ENCODE measurements around the gene ATAD5.
"Not testable (repeated sequence)": the region's sequence is repeated elsewhere in the genome, so short reads cannot be mapped to it uniquely, and the experiment has no call there.

Gene ATAD5, protein sequence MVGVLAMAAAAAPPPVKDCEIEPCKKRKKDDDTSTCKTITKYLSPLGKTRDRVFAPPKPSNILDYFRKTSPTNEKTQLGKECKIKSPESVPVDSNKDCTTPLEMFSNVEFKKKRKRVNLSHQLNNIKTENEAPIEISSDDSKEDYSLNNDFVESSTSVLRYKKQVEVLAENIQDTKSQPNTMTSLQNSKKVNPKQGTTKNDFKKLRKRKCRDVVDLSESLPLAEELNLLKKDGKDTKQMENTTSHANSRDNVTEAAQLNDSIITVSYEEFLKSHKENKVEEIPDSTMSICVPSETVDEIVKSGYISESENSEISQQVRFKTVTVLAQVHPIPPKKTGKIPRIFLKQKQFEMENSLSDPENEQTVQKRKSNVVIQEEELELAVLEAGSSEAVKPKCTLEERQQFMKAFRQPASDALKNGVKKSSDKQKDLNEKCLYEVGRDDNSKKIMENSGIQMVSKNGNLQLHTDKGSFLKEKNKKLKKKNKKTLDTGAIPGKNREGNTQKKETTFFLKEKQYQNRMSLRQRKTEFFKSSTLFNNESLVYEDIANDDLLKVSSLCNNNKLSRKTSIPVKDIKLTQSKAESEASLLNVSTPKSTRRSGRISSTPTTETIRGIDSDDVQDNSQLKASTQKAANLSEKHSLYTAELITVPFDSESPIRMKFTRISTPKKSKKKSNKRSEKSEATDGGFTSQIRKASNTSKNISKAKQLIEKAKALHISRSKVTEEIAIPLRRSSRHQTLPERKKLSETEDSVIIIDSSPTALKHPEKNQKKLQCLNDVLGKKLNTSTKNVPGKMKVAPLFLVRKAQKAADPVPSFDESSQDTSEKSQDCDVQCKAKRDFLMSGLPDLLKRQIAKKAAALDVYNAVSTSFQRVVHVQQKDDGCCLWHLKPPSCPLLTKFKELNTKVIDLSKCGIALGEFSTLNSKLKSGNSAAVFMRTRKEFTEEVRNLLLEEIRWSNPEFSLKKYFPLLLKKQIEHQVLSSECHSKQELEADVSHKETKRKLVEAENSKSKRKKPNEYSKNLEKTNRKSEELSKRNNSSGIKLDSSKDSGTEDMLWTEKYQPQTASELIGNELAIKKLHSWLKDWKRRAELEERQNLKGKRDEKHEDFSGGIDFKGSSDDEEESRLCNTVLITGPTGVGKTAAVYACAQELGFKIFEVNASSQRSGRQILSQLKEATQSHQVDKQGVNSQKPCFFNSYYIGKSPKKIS (N-terminal part only)

DNA sequence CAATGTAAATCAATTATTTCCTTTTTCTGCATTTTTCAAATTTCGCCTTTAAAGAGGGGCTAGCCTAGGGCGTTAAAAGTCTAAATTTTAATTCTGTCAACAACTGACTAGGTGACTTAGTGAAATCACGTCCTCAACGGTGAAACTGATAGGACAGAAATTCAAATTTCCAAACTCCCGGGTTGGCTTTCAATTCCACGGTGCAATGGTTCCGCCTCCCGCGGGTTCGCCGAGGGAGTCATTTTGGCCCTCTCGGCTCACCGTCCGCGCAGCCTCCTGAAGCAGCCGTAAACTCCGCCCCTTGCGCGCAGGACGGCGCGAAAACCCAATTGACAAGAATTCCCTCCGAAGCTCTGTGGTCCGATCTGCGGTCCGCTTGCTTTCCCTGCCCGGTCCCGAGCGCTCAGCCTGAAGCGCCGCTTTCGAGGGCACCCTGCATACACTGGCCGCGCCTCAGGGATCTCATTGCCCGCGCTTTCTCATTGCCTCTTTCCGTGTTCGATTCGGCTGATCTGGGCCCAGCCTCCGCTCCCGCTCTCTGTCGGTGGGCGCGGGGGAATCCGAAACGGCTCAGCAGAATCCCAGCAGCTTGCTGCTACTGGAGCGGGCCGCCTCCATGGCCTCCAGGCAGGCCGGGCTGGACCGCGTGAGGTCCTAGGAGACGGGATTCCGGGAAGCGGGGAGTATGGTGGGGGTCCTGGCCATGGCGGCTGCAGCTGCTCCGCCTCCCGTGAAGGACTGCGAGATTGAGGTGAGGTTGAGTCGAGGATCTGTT lies at the start of gene ATAD5:
Gene ATAD5 (plus strand): TSS at position 304 of the 775 bp plus-strand sequence. CDS start 382 bp downstream, at position 686.
- peak; percentile 89 for DNase-seq

DNA sequence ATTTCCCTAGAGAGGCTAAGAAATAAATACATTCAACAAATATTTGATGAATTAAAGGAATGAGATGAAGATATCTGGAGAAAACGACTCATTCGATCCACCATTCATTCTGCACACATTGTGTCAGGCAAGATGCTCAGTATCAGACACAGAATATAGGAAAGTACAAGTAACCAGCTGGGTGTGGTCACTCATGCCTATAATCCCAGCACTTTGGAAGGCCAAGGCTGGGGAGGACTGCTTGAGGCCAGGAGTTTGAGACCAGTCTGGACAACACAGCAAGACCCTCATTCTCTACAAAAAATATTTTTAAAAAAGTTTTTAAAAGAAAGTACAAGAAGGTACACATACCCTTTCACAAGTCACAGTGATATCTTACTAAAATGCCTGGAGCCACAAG lies 49.6 kb upstream of the ATAD5 start:
- DNase-seq = no peak

DNA sequence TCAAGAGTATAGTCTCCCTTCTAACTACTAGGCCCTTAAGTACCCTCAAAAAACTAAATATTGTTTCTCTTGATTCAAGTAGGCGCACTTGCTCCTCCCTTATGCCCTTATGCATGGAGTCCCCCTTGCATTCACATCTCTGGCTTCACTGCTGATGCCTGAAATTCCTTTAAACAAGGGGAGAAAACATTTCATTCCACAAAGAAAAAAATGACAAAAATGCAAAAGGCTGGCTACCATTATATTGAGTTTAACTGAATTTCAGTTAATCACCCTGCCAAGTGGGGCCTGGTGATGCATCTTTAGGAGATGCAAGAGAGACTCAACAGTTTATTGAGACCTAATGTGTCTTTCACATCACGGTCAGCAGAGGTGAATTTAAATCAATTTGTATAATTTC lies 42.8 kb upstream of the ATAD5 start:
- no peak for DNase-seq

DNA sequence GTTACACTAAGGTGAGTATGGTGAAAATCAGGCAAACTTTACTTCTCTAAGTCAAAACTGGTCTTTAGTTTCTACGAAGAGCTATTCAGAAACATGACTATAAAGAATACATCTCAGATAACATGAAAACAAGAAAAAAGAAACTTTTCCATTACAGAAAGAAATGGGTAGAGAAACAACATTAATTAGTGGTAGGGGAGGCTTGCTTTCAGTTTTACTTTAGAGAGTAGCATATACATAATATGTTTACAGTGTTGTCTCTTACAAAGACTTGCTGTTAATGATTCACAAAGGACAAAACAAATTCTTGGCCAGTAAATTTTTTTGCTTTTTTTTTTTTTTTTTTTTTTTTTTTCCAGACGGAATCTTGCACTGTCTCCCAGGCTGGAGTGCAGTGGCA lies 41.5 kb upstream of the ATAD5 start:
- DNase-seq = no peak

DNA sequence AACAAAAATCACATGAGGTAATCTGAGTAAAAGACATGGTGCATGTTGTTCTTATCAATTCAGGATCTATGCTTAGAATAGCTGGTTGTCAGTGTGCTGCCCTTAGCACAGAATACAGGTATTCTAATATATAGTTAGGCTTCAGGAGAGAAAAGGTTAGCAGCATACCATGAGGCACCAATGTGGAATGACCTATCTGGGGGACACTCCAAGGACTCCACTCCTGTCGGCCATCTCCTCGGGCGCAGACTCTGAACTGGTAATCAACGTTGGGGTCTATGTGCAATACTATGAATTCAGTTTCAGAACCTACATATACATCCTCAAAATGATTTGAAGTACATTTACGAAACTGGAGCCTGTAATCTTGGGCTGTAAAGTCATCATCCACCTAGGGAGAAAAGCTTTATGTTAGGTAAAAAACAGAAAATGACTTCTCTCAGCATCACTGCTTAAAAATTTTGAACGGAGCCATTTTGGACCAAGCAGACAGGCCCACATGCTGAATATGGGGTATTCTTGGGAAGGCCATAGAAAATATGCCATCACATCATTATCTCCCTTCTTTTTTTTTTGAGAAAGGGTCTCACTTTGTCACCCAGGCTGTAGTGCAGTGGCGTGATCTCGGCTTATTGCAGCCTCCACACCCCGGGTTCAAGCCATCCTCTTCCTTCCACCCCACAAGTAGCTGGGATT lies 38.3 kb upstream of the ATAD5 start:
- DNase-seq = no peak

DNA sequence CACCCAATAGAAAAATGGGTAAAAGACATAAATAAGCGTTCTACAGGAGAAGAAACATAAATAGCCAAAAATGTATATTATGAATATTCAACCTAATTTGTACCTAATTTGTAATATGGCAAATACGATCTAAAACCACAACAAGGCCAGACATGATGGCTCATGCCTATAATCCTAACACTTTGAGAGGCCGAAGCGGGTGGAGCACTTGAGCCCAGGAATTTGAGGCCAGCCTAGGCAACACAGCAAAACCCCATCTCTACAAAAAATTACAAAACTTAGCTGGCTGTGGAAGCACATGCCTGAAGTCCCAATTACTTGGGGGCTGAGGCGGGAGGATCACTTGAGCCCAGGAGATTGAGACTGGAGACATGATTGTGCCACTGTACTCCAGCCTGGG lies 37.4 kb upstream of the ATAD5 start:
- DNase-seq = no peak

DNA sequence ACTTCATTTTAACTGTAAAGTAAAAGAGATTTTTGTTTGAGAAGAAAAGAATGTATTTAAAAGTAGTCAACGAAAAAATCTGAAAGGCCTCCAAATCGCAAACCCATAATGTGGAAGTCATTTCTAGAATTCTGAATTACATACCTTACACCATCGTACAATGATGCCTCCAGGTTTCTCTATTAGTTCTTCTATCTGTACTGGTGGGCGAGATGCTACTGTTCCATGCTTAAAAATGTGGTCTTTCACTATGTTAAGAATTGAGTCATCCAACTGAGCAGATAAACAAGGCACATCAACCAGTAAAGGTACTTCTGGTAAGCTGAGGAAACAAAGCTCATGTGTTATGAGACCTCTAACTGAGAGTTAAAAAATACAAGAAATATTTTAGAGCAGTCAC lies 35.8 kb upstream of the ATAD5 start:
- no peak for DNase-seq

DNA sequence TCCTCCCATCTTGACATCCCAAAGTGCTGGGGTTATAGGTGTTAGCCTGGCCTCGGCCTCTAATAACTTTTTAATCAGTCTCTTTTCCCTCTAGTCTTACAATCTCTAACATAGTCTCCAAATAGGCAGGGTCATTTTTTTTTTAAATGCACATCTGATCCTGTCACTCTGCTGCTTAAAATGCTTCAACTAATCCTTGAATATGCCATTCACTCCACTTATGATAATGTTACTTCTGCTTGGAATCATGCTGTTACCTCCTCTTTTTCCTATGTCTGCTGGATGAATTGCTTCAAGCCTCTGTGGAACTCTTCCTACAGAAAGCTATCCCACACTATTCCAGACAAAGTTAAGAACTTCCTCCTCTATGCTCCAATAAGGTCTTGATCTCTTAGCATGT lies 30.1 kb upstream of the ATAD5 start:
- no peak for DNase-seq

DNA sequence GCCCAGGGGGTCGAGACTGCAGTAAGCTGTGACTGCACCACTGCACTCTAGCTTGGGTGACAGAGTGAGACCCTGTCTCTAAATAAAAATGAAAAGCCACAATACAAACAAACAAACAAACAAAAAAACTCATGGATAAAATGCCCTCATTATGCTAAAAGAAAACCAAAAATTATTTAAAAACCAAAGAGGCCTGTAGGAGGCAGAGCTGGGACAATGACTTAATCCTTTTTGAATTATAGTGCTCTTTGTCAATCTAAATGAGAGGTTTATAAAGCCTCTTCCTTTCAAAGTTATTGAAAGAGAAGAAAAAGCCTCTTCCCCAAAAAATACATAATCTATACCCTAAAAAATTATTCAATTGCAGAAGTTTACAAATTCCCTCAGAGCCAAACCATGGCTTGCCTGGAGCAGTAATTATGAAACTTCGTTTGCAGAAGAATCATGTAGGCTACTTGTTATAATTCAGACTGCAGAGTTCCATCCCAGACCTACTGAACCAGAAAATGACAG lies 25.8 kb upstream of the ATAD5 start:
- no peak for DNase-seq

DNA sequence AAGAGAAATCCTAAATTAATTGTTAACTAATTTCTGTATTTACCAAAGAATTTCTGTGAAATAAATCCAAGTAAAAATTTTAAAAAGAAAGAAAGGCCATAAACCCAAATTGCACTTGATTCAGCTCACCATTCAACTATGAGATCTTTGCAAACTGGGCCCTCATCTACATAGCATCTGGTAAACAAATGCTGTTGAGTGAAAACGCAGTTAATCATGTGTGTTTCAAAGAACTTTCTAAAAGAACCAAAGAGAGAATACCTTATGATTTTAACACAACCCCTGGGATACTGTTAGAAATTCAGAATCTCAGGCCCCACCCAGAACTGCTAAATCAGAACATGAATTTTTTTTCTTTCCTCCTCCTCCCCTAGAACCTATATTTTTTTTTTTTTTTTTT lies 23.9 kb upstream of the ATAD5 start:
- no peak for DNase-seq

DNA sequence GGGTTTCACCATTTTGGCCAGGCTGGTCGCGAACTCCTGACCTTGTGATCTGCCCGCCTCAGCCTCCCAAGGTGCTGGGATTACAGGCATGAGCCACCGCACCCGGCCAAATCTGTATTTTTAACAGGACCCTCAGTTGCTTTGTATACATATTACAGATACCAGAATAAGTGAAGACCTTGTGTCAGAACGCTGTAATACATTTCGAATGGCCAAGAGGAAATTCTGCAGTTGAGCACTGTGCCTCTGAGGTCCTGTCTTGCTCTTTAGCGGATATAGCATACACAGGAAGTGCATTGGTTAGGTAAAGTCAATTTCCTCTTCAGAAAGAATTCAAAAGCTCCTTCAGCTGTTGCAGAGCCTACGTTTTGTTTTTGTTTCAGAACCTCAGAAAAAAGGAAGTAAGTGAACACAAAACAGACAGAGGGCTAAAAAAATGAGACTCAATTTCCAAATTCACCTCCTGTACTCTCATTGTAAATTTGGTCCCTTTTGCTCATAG lies 22.9 kb upstream of the ATAD5 start:
- no peak for DNase-seq

DNA sequence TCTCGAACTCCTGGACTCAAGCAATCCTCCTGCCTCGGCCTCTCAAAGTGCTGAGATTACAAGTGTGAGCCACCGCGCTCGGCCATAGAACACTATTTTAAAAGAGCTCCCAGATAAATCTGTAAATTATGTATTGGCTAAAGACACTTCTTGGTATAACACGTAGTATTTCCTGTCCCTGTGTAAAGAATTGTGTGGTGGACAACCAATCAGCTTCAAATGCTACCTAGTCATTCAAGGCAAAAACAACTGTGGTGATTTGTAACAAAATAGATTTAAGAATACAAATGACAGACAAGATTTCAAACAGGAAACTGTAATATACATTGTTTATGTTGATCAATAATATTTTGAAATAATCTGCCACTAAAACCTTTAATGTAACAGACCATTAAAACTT lies 21.9 kb upstream of the ATAD5 start:
- no peak for DNase-seq

DNA sequence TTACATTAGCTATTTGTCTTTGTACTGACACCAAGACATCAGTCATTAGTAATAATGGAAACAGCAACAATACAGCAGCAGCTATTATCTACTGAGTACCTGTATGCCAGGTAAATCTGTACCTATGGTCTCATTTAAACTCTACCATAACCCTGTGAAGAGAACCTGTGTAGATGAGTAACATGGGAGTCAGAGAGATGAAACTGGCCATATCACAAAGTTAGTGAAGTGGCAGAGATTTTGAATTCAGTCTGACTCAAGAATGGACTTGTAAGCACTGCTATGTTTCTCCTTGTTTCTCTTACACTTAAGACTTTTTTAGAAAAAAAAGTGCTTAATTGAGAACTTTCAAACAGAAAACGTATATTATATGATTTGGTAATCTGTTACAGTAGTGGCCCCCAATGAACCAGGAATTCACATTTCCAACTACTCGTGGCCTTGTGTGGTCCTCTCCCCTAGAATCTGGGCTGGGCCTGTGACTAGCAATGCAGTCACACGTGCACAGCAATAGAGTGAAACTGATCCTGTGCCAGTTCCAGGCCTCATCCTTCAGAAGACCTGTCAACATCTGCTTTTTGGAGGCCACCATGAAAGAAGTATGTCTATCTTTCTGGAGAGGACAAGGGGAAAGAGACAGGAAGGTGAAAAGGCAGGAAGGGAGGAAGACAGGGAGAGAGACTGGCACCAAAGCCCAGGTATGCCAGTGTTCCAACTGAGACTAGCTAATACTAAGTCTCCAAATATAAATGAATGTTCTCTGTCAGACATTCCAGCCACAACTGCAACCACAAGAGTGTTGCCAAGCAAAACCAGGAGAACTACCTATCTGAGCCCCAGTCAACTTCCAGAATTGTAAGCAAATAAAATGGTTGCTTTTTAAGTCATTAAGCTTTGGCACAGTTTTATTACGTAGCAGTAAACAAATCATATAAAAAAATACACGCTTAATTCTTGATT lies 19.3 kb upstream of the ATAD5 start:
- DNase-seq = no peak

DNA sequence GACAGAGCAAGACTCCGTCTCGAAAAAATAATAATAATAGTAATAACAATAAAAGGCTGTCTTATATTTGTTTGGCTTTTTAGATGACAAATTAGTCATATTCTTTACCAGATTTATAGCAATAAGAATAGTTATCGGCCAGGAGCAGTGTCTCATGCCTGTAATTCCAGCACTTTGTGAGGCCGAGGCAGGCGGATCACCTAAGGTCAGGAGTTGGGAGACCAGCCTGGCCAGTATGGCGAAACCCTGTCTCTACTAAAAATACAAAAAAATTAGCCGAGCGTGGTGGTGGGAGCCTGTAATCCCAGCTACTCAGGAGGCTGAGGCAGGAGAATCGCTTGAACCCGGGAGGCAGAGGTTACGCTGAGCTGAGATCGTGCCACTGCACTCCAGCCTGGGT lies 17.5 kb upstream of the ATAD5 start:
- not testable (repeated sequence) for DNase-seq

DNA sequence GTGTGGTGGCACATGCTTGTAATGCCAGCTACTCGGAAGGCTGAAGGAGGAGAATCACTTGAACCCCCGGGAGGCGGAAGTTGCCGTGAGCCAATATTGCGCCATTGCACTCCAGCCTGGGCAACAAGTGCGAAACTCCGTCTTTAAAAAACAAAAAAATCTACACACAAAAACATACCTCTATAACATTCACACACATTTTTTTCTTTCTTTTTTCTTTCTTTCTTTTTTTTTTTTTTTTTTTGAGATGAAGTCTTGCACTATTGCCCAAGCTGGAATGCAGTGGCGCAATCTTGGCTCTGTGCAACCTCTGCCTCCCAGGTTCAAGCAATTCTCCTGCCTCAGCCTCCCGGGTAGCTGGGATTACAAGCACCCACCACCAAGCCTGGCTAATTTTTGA lies 16.9 kb upstream of the ATAD5 start:
- DNase-seq = not testable (repeated sequence)

DNA sequence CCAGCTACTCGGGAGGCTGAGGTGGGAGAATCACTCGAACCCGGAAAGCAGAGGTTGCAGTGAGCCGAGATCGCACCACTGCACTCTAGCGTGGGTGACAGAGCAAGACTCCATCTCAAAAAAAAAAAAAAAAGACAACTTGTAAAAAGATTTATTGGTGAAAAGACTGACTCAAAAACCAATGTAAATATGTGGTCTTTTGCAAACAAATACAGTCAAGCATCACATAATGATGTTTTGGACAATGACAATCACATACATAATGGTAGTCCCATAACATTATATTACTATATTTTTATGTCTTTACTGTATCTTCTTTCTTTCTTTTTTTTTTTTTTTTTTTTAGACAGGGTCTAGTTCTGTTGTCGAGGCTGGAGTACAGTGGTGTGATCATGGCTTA lies 15.6 kb upstream of the ATAD5 start:
- DNase-seq = no peak

DNA sequence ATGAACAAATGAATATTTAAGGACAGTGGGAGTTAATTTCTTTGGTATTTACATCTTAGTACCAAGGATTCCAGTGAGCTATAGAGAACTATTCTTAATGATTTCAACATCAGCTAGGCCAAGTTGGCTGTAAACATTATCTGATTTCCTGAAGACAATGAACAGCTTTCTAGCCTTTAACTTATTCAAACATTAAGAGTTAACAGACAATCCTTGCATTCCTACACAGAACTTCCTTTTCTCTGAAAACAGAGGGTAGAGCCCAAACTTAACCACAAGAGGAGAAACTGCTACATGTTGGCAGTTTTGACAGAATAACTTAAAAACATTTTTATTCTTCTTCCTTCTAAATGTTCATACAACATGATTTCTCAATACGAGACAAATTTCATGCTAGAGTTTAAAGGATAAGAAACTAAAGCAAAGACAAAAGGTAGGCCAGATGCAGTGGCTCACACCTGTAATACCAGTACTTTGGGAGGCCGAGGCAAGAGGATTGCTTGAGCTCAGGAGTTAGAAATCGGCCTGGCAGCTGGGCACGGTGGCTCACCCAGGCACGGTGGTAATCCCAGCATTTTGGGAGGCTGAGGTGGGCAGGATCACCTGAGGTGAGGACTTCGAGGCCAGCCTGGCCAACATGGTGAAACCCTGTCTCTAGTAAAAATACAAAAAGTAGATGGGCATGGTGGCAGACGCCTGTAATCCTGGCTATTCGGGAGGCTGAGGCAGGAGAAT lies 11.6 kb upstream of the ATAD5 start:
- DNase-seq = no peak

DNA sequence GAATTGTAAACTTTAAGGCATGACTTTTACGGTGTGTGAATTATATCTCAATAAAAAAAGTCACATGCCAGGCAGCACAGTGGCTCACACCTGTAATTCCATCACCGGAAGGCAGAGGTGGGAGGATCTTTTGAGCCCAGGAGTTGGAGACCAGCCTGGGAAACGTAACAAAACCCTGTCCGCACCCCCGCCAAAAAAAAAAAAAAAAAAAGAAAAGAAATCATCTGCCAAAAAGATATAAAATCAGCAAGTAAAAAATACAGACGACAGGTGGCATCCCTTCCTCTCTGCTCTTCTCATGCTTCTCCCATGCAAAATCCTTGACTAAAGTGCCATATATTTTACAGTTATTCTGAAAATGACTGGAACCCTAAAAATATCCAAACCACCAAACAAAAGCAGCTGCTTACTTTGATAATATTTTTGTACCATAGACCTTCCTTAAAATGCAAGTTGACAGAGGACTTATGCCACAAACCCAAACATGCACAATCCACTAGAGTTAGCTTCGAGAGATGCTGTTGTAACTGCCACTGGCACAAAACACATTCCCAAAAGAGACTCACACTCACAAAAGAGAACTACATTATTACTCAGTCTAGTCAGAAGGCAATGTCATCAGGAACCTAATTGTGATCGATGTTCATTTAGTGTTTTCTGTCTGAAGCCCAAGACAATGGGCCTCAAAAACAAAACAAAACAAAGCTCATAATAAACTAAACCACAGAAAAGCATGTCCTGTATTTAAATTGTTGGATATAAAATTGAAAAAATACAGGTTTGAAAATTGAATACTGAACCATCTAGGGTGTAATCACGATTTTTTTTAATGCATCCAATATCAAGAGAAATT lies 9.7 kb upstream of the ATAD5 start:
- DNase-seq = no peak

DNA sequence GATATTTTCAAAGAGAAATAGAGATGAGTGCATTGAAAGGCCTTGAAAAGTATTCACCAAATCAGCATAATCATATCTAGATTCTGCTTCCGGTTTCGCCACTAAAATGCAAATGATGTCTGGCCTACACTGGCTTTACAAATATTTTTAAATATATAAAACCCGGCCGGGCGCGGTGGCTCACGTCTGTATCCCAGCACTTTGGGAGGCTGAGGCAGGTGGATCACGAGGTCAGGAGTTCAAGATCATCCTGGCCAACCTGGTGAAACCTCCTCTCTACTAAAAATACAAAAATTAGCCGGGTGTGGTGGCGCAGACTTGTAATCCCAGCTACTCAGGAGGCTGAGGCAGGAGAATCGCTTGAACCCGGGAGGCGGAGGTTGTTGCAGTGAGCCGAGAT lies 8.8 kb upstream of the ATAD5 start:
- not testable (repeated sequence) for DNase-seq

All from DMS79 treated with DMSO at 0.1 percent for 48 hours (cell line).